Neural progenitor cell (in vitro differentiated cells): ENCODE measurements around the gene BHLHA15.

Source experiments
- EZH2 ChIP-seq: fragments of 200-600 bp; sonication (generic); IDR thresholded peaks from 2 replicates; pipeline ENCODE4 v1.6.1; 2017; ENCODE audit warnings: antibody characterized with exemption, mild to moderate bottlenecking, moderate library complexity
- TF ChIP-seq, protein P1 (sequence below): fragments of 200-600 bp; sonication (generic); IDR thresholded peaks from 2 replicates; pipeline ENCODE4 v1.5.1; 2017; ENCODE audit warnings: antibody characterized with exemption, mild to moderate bottlenecking

- TF ChIP-seq, protein P1, sequence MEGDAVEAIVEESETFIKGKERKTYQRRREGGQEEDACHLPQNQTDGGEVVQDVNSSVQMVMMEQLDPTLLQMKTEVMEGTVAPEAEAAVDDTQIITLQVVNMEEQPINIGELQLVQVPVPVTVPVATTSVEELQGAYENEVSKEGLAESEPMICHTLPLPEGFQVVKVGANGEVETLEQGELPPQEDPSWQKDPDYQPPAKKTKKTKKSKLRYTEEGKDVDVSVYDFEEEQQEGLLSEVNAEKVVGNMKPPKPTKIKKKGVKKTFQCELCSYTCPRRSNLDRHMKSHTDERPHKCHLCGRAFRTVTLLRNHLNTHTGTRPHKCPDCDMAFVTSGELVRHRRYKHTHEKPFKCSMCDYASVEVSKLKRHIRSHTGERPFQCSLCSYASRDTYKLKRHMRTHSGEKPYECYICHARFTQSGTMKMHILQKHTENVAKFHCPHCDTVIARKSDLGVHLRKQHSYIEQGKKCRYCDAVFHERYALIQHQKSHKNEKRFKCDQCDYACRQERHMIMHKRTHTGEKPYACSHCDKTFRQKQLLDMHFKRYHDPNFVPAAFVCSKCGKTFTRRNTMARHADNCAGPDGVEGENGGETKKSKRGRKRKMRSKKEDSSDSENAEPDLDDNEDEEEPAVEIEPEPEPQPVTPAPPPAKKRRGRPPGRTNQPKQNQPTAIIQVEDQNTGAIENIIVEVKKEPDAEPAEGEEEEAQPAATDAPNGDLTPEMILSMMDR = no peak
- no peak for TF ChIP-seq EZH2
Measured at GRCh38 chr7:98187138-98187502, 24.1 kb upstream of the BHLHA15 start.
